IMR-90 (cell line): ENCODE data around the gene GNMT. TPM values are rescaled to one million over a fixed set of nuclear protein-coding genes. Genes with fewer than 3 reads are reported as not detected.

Experiments
- ATAC-seq: fragments of 200-7000 bp; cut with Tn5 transposase; 2 replicates; pipeline ENCODE4 v1.9.1; 2020; ENCODE audit warnings: low read depth, mild to moderate bottlenecking, moderate library complexity
- BruUV-seq: library from RNA; stranded (reverse); fragments of 400-500 nt; replicated peaks from 2 replicates; lab custom pipeline; 2021; lab: Mats Ljungman, UMichigan
- CTCF ChIA-PET: fragments of 300-600 bp; formaldehyde crosslinking; extraction: SDS; loops from one replicate; lab custom pipeline; 2021; ENCODE audit warnings: antibody characterized with exemption; lab: Yijun Ruan, JAX
- POLR2A ChIA-PET: fragments of 300-600 bp; sonication (Branson Sonifier 250); formaldehyde crosslinking; loops from one replicate; lab custom pipeline; 2022; ENCODE audit warnings: antibody characterized with exemption; ENCODE audit not compliant: unreplicated experiment; lab: Charles Lee
- DNase-seq: peaks from one replicate; pipeline ENCODE4 v3.0.0; 2013
- H2AFZ ChIP-seq: replicated peaks from 2 replicates; pipeline ENCODE3; 2013; ENCODE audit warnings: low read length, mild to moderate bottlenecking; ENCODE audit not compliant: poor library complexity
- H2AK5ac ChIP-seq: 2 replicates; pipeline ENCODE4 v1.6.1; 2013; ENCODE audit warnings: low read depth, low read length, inconsistent platforms
- H2AK9ac ChIP-seq: replicated peaks from 2 replicates; pipeline ENCODE3; 2013; ENCODE audit warnings: mild to moderate bottlenecking, low read depth, low read length, moderate library complexity; ENCODE audit not compliant: poor library complexity
- H2BK120ac ChIP-seq: 2 replicates; pipeline ENCODE4 v1.6.1; 2013; ENCODE audit warnings: low read depth, low read length, inconsistent platforms
- H2BK15ac ChIP-seq: 3 replicates; pipeline ENCODE4 v1.6.1; 2013; ENCODE audit warnings: low read depth, low read length, inconsistent platforms
- H2BK20ac ChIP-seq: 2 replicates; pipeline ENCODE4 v1.6.1; 2013; ENCODE audit warnings: low read depth, mild to moderate bottlenecking, inconsistent platforms, low read length, moderate library complexity
- H2BK5ac ChIP-seq: 2 replicates; pipeline ENCODE4 v1.6.1; 2013; ENCODE audit warnings: mild to moderate bottlenecking, low read depth, low read length, inconsistent platforms; ENCODE audit not compliant: poor library complexity, severe bottlenecking
- H3K14ac ChIP-seq: replicated peaks from 2 replicates; pipeline ENCODE4 v1.6.1; 2013; ENCODE audit warnings: low read depth, low read length, inconsistent platforms
- H3K18ac ChIP-seq: 2 replicates; pipeline ENCODE4 v1.6.1; 2013; ENCODE audit warnings: low read depth, low read length, control low read depth
- H3K23ac ChIP-seq: 2 replicates; pipeline ENCODE4 v1.6.1; 2013; ENCODE audit warnings: low read depth, low read length, inconsistent platforms
- H3K27ac ChIP-seq: 2 replicates; pipeline ENCODE4 v1.5.1; 2013; ENCODE audit warnings: mild to moderate bottlenecking, control low read depth, low read length; ENCODE audit not compliant: insufficient read depth
- H3K27me3 ChIP-seq: 2 replicates; pipeline ENCODE4 v1.6.1; 2013; ENCODE audit warnings: low read length; ENCODE audit not compliant: control insufficient read depth, insufficient read depth
- H3K36me3 ChIP-seq: 2 replicates; pipeline ENCODE4 v1.6.1; 2013; ENCODE audit warnings: low read length, mixed read lengths; ENCODE audit not compliant: control insufficient read depth, insufficient read depth
- H3K4ac ChIP-seq: 2 replicates; pipeline ENCODE4 v1.6.1; 2013; ENCODE audit warnings: low read depth, low read length, inconsistent platforms
- H3K4me1 ChIP-seq: 2 replicates; pipeline ENCODE4 v1.6.1; 2013; ENCODE audit warnings: low read length, mixed read lengths; ENCODE audit not compliant: control insufficient read depth, insufficient read depth
- H3K4me2 ChIP-seq: 2 replicates; pipeline ENCODE4 v1.6.1; 2013; ENCODE audit warnings: low read depth, mild to moderate bottlenecking, control low read depth, low read length, moderate library complexity
- H3K4me3 ChIP-seq: 2 replicates; pipeline ENCODE4 v1.5.1; 2013; ENCODE audit warnings: low read depth, mild to moderate bottlenecking, control low read depth, low read length, moderate library complexity; ENCODE audit not compliant: insufficient read depth
- H3K56ac ChIP-seq: 2 replicates; pipeline ENCODE4 v1.6.1; 2013; ENCODE audit warnings: low read length, inconsistent platforms; ENCODE audit not compliant: insufficient read depth; ENCODE audit errors: extremely low read depth
- H3K79me1 ChIP-seq, 2 experiments: 2 replicates each; pipeline ENCODE4 v1.6.1; 2013; ENCODE audit warnings: low read length in 2 of 2, inconsistent platforms in 1 of 2, low read depth in 1 of 2
- H3K9ac ChIP-seq: 2 replicates; pipeline ENCODE4 v1.6.1; 2013; ENCODE audit warnings: low read depth, low read length, control low read depth
- H3K9me1 ChIP-seq: 2 replicates; pipeline ENCODE4 v1.6.1; 2013; ENCODE audit warnings: low read length, inconsistent platforms; ENCODE audit not compliant: insufficient read depth
- H3K9me3 ChIP-seq: 2 replicates; pipeline ENCODE4 v1.6.1; 2013; ENCODE audit warnings: low read length; ENCODE audit not compliant: control insufficient read depth, insufficient read depth
- H4K20me1 ChIP-seq: 2 replicates; pipeline ENCODE4 v1.6.1; 2013; ENCODE audit warnings: low read length, inconsistent platforms; ENCODE audit not compliant: insufficient read depth
- H4K5ac ChIP-seq: 2 replicates; pipeline ENCODE4 v1.6.1; 2013; ENCODE audit warnings: mild to moderate bottlenecking, low read depth, low read length, control low read depth
- H4K8ac ChIP-seq, 2 experiments: 2 replicates each; pipeline ENCODE4 v1.6.1; 2013; ENCODE audit warnings: low read depth in 2 of 2, low read length in 2 of 2, control low read depth in 1 of 2, inconsistent platforms in 1 of 2
- H4K91ac ChIP-seq: 2 replicates; pipeline ENCODE4 v1.6.1; 2013; ENCODE audit warnings: low read depth, low read length, inconsistent platforms; ENCODE audit not compliant: insufficient read depth
- BHLHE40 ChIP-seq: fragments of 150-350 bp; IDR thresholded peaks from 2 replicates; pipeline ENCODE4 v1.6.1; 2016; ENCODE audit warnings: mild to moderate bottlenecking, low read depth, low read length
- CEBPB ChIP-seq: IDR thresholded peaks from 2 replicates; pipeline ENCODE4 v1.6.1; 2012; ENCODE audit warnings: low read depth, low read length, improper control_type of control experiment
- CHD1 ChIP-seq: IDR thresholded peaks from 2 replicates; pipeline ENCODE4 v1.6.1; 2012; ENCODE audit warnings: low read depth, low read length, improper control_type of control experiment
- FOS ChIP-seq: fragments of 150-350 bp; IDR thresholded peaks from 2 replicates; pipeline ENCODE4 v1.6.1; 2016; ENCODE audit warnings: low read depth, low read length
- MAFK ChIP-seq: IDR thresholded peaks from 2 replicates; pipeline ENCODE4 v1.6.1; 2012; ENCODE audit warnings: low read depth, low read length, improper control_type of control experiment
- MAZ ChIP-seq: IDR thresholded peaks from 2 replicates; pipeline ENCODE4 v1.6.1; 2012; ENCODE audit warnings: low read depth, mild to moderate bottlenecking, low read length, improper control_type of control experiment, moderate library complexity, borderline replicate concordance
- POLR2A ChIP-seq: IDR thresholded peaks from 2 replicates; pipeline ENCODE4 v1.6.1; 2012; ENCODE audit warnings: mild to moderate bottlenecking, low read depth, low read length
- RCOR1 ChIP-seq: IDR thresholded peaks from 2 replicates; pipeline ENCODE4 v1.6.1; 2012; ENCODE audit warnings: mild to moderate bottlenecking, low read length, improper control_type of control experiment; ENCODE audit not compliant: insufficient replicate concordance
- SMC3 ChIP-seq: fragments of 150-350 bp; IDR thresholded peaks from 2 replicates; pipeline ENCODE4 v1.6.1; 2016; ENCODE audit warnings: low read depth, mild to moderate bottlenecking, antibody characterized with exemption, low read length, moderate library complexity
- WGBS, 2 experiments: methylation state at CpG; one replicate each; pipeline versions ENCODE4 v1.1.5 to v1.1.7; 2013; ENCODE audit warnings: missing lambda C conversion rate in 2 of 2; ENCODE audit not compliant: insufficient read length in 1 of 2; ENCODE audit errors: extremely low coverage in 2 of 2; 5-methylcytosine and 5-hydroxymethylcytosine counted together
- dilution Hi-C: fragments of 300-500 bp; cut with HindIII; formaldehyde crosslinking; loops from one replicate; pipeline ENCODE4 v1.14.3; 2018; ENCODE audit warnings: low sequenced_read_pairs; ENCODE audit not compliant: unreplicated experiment
- in situ Hi-C: fragments of 300-500 bp; cut with MboI; formaldehyde crosslinking; loops from 3 replicates; pipeline ENCODE4 v1.14.3; 2019; ENCODE audit warnings: low sequenced_read_pairs, inconsistent platforms, mixed read lengths
- intact Hi-C: fragments of 100-400 bp; cut with micrococcal nuclease; formaldehyde crosslinking; loops from 2 replicates; pipeline ENCODE4 v1.10.0; 2022
- polyA plus RNA-seq, 3 experiments: library from polyadenylated mRNA; depleted of rRNA; stranded (reverse); fragments of >200 nt; gene quantifications; 2 replicates each; pipeline ENCODE4 v1.2.3, GENCODE V29; 2012; ENCODE audit warnings: low replicate concordance in 1 of 3
- total RNA-seq: library from RNA; depleted of rRNA; stranded (reverse); fragments of >200 nt; gene quantifications from 2 replicates; pipeline ENCODE4 v1.2.3, GENCODE V29; 2012
- TF ChIP-seq, protein P1 (sequence below): fragments of 150-350 bp; IDR thresholded peaks from 2 replicates; pipeline ENCODE4 v1.6.1; 2017; ENCODE audit warnings: mild to moderate bottlenecking, antibody characterized with exemption, low read length, low read depth
- TF ChIP-seq, protein P2 (sequence below): conservative IDR thresholded peaks from 2 replicates; pipeline ENCODE4 v1.5.1; 2012; ENCODE audit warnings: mild to moderate bottlenecking, low read depth, low read length, improper control_type of control experiment
- TF ChIP-seq, protein P3 (sequence below): fragments of 150-350 bp; IDR thresholded peaks from 2 replicates; pipeline ENCODE4 v1.6.1; 2016; ENCODE audit warnings: low read depth, mild to moderate bottlenecking, low read length, moderate library complexity, borderline replicate concordance

GNMT gene
- total and polyA plus RNA-seq, 2 of the 4 experiments (the other 2 are of a cell fraction), result 0.36 TPM; not detected in 1

DNA sequence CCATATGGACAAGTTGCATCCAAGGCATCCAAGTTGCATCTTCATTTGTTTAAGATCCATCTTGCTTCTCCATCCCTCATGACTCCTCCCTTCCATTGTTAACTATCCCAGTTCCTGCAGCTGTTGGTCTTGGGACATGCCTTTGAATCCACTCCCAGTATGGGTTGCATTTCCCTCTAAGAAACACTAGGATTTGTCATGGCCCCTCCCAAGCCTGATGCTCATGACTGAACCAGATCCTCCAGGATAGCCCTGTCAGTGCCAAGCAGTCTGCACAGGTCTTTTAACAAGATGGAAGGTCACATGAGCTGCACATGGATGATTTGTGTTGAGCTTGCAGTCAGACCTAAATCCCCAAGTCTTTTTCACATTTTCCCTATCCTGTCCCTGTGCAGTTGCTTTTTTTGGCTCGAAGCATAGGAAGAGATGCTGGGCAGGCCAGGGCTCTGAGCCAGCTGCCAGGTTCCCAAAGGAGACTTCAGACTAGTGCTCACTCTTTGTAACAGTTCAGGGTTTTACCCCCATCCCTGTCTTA lies 28.0 kb downstream of the GNMT start:
- DNase-seq (peak; percentile 36), ATAC-seq (no peak)
- no peak overlapping the region for H3K14ac ChIP-seq
- H3K4me2 ChIP-seq, result no peak overlapping the region
- H2AK5ac ChIP-seq, result no peak overlapping the region
- no peaks in the 10 kb centered on the region for H3K9me3 ChIP-seq
- in situ Hi-C loops, result no loop called here
- no peak overlapping the region for H3K56ac ChIP-seq
- dilution Hi-C loops, result no loop called here
- H3K36me3 ChIP-seq, result peaks cover 23% of the 10 kb centered on the region
- intact Hi-C loops, result no loop called here
- CTCF ChIA-PET, result no interaction called here
- H3K4ac ChIP-seq, result no peak overlapping the region
- WGBS, 2 experiments, result 100% methylated on average over 1 of the region's 1 CpG; no CpG with 5 or more reads in 1 of the 2 experiments
- H3K27me3 ChIP-seq, result no peaks in the 10 kb centered on the region
- peaks cover 19% of the 10 kb centered on the region; the same call in 1 of the 2 replicates for H3K9me1 ChIP-seq
- H4K8ac ChIP-seq, result no peak overlapping the region
- no peak overlapping the region for H2BK20ac ChIP-seq
- no TSS peak for BruUV-seq
- POLR2A ChIA-PET, result no interaction called here
- peaks cover 30% of the 10 kb centered on the region for H4K20me1 ChIP-seq
- no peak overlapping the region for H4K91ac ChIP-seq
- H2AFZ ChIP-seq, result no peak overlapping the region
- no peak overlapping the region for H2BK5ac ChIP-seq
- H3K4me1 ChIP-seq, result peaks cover 3% of the 10 kb centered on the region; the same call in 1 of the 2 replicates
- H3K9ac ChIP-seq, result no peak overlapping the region
- H3K79me1 ChIP-seq, result peaks cover 56 to 65% of the 10 kb centered on the region in 2 experiments
- no peak overlapping the region for H2BK15ac ChIP-seq
- H4K5ac ChIP-seq, result no peak overlapping the region
- H3K23ac ChIP-seq, result peak overlapping the region; percentile 45; the same call in 1 of the 2 replicates
- H3K27ac ChIP-seq, result no peak overlapping the region
- no peak overlapping the region for H2BK120ac ChIP-seq
- H3K4me3 ChIP-seq, result no peak overlapping the region
- H2AK9ac ChIP-seq, result no peak overlapping the region
- no peak overlapping the region for H3K18ac ChIP-seq
- TF ChIP-seq MAFK (no peak), RCOR1 (no peak), CHD1 (no peak), MAZ (no peak), BHLHE40 (no peak), FOS (no peak), SMC3 (no peak), POLR2A (no peak), CEBPB (no peak)
- TF ChIP-seq, protein P1, sequence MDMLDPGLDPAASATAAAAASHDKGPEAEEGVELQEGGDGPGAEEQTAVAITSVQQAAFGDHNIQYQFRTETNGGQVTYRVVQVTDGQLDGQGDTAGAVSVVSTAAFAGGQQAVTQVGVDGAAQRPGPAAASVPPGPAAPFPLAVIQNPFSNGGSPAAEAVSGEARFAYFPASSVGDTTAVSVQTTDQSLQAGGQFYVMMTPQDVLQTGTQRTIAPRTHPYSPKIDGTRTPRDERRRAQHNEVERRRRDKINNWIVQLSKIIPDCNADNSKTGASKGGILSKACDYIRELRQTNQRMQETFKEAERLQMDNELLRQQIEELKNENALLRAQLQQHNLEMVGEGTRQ, result no peak
- TF ChIP-seq, protein P2, sequence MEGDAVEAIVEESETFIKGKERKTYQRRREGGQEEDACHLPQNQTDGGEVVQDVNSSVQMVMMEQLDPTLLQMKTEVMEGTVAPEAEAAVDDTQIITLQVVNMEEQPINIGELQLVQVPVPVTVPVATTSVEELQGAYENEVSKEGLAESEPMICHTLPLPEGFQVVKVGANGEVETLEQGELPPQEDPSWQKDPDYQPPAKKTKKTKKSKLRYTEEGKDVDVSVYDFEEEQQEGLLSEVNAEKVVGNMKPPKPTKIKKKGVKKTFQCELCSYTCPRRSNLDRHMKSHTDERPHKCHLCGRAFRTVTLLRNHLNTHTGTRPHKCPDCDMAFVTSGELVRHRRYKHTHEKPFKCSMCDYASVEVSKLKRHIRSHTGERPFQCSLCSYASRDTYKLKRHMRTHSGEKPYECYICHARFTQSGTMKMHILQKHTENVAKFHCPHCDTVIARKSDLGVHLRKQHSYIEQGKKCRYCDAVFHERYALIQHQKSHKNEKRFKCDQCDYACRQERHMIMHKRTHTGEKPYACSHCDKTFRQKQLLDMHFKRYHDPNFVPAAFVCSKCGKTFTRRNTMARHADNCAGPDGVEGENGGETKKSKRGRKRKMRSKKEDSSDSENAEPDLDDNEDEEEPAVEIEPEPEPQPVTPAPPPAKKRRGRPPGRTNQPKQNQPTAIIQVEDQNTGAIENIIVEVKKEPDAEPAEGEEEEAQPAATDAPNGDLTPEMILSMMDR, result no peak
- TF ChIP-seq, protein P3, sequence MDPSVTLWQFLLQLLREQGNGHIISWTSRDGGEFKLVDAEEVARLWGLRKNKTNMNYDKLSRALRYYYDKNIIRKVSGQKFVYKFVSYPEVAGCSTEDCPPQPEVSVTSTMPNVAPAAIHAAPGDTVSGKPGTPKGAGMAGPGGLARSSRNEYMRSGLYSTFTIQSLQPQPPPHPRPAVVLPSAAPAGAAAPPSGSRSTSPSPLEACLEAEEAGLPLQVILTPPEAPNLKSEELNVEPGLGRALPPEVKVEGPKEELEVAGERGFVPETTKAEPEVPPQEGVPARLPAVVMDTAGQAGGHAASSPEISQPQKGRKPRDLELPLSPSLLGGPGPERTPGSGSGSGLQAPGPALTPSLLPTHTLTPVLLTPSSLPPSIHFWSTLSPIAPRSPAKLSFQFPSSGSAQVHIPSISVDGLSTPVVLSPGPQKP, result no peak
